ENCODE data around the gene SYT14. TPM values are rescaled to one million over a fixed set of nuclear protein-coding genes. Genes with fewer than 3 reads are reported as not detected.

Gene SYT14
- total RNA-seq, 1 experiment from 2014 or later: 2.1 TPM

GRCh38 chr1:210117198-210117597 is 179.2 kb downstream of the SYT14 start:
- Mint-ChIP-seq H3K9me3 (ENCODE audit: low read depth, unreplicated experiment) (no peaks in the 10 kb centered on the region), H3K4me3 (ENCODE audit: low read depth, unreplicated experiment) (no peak overlapping the region), H3K27ac (ENCODE audit: unreplicated experiment) (no peak overlapping the region), H3K36me3 (ENCODE audit: insufficient read depth, unreplicated experiment) (no peaks in the 10 kb centered on the region), H3K27me3 (ENCODE audit: unreplicated experiment) (no peaks in the 10 kb centered on the region), H3K4me1 (ENCODE audit: low read depth, unreplicated experiment) (no peaks in the 10 kb centered on the region)
- intact Hi-C loops (cut with micrococcal nuclease; ENCODE audit: unreplicated experiment): no loop called here
- CTCF ChIA-PET: interaction anchor here (0.6 kb wide), 1 partner anchor 500 kb away, joined by 3 read pairs; no protein-coding TSS in a partner anchor
- BruUV-seq (replicated peaks): no TSS peak
- TF ChIP-seq CTCF (IDR thresholded peaks at IDR 0.05; ENCODE audit: unreplicated experiment): no peak
- no peak for DNase-seq

GRCh38 chr1:210117681-210118170 is 179.7 kb downstream of the SYT14 start:
- no TSS peak for BruUV-seq (replicated peaks)
- no peak overlapping the region for H3K4me3 Mint-ChIP-seq (ENCODE audit: low read depth, unreplicated experiment)
- H3K27ac Mint-ChIP-seq (ENCODE audit: unreplicated experiment): no peak overlapping the region
- no peaks in the 10 kb centered on the region for H3K27me3 Mint-ChIP-seq (ENCODE audit: unreplicated experiment)
- intact Hi-C loops (cut with micrococcal nuclease; ENCODE audit: unreplicated experiment): no loop called here
- TF ChIP-seq CTCF (IDR thresholded peaks at IDR 0.05; ENCODE audit: unreplicated experiment): no peak
- no peaks in the 10 kb centered on the region for H3K9me3 Mint-ChIP-seq (ENCODE audit: low read depth, unreplicated experiment)
- no peak for DNase-seq
- H3K4me1 Mint-ChIP-seq (ENCODE audit: low read depth, unreplicated experiment): no peaks in the 10 kb centered on the region
- CTCF ChIA-PET: interaction anchor here (0.6 kb wide), 1 partner anchor 500 kb away, joined by 3 read pairs; no protein-coding TSS in a partner anchor
- H3K36me3 Mint-ChIP-seq (ENCODE audit: insufficient read depth, unreplicated experiment): no peaks in the 10 kb centered on the region

- no peak for DNase-seq
- no peaks in the 10 kb centered on the region for H3K36me3 Mint-ChIP-seq (ENCODE audit: insufficient read depth, unreplicated experiment)
- H3K9me3 Mint-ChIP-seq (ENCODE audit: low read depth, unreplicated experiment): no peaks in the 10 kb centered on the region
- H3K4me1 Mint-ChIP-seq (ENCODE audit: low read depth, unreplicated experiment): peaks cover 19% of the 10 kb centered on the region
- intact Hi-C loops (cut with micrococcal nuclease; ENCODE audit: unreplicated experiment): loop anchor here (10.0 kb wide), 1 partner anchor 259 kb away; no protein-coding TSS in a partner anchor
- TF ChIP-seq CTCF (IDR thresholded peaks at IDR 0.05; ENCODE audit: unreplicated experiment): no peak
- no TSS peak for BruUV-seq (replicated peaks)
- CTCF ChIA-PET: no interaction called here
- no peak overlapping the region for H3K4me3 Mint-ChIP-seq (ENCODE audit: low read depth, unreplicated experiment)
- no peaks in the 10 kb centered on the region for H3K27me3 Mint-ChIP-seq (ENCODE audit: unreplicated experiment)
- H3K27ac Mint-ChIP-seq (ENCODE audit: unreplicated experiment): peak overlapping the region; percentile 33
Measured at GRCh38 chr1:210123383-210123782, 185.4 kb downstream of the SYT14 start.

- Mint-ChIP-seq H3K9me3 (ENCODE audit: low read depth, unreplicated experiment) (no peaks in the 10 kb centered on the region), H3K4me1 (ENCODE audit: low read depth, unreplicated experiment) (peaks cover 19% of the 10 kb centered on the region), H3K4me3 (ENCODE audit: low read depth, unreplicated experiment) (no peak overlapping the region), H3K27ac (ENCODE audit: unreplicated experiment) (peak overlapping the region; percentile 33), H3K27me3 (ENCODE audit: unreplicated experiment) (no peaks in the 10 kb centered on the region), H3K36me3 (ENCODE audit: insufficient read depth, unreplicated experiment) (no peaks in the 10 kb centered on the region)
- DNase-seq: no peak
- no TSS peak for BruUV-seq (replicated peaks)
- intact Hi-C loops (cut with micrococcal nuclease; ENCODE audit: unreplicated experiment): loop anchor here (2.0 to 10.0 kb wide), 2 partner anchors 19 to 259 kb away; no protein-coding TSS in a partner anchor
- TF ChIP-seq CTCF (IDR thresholded peaks at IDR 0.05; ENCODE audit: unreplicated experiment): no peak
- CTCF ChIA-PET: interaction anchor here (0.6 to 1.1 kb wide), 3 partner anchors 20 to 237 kb away, joined by 3 to 4 read pairs (median 3); no protein-coding TSS in a partner anchor
Measured at GRCh38 chr1:210123924-210124589, 186.0 kb downstream of the SYT14 start.

All from Calu3 (cell line).